H1 (cell line): ENCODE results near the gene CIPC. TPM values are rescaled to one million over a fixed set of nuclear protein-coding genes. Genes with fewer than 3 reads are reported as not detected.

Source experiments
- CTCF ChIA-PET: fragments of 300-600 bp; sonication (Branson Sonifier 250); formaldehyde crosslinking; loops from one replicate; lab custom pipeline; 2021; ENCODE audit not compliant: partially characterized antibody; lab: Charles Lee
- POLR2A ChIA-PET: fragments of 300-600 bp; sonication (Branson Sonifier 250); formaldehyde crosslinking; loops from one replicate; lab custom pipeline; 2021; ENCODE audit warnings: inconsistent platforms; ENCODE audit not compliant: partially characterized antibody; lab: Charles Lee
- DNase-seq, 2 experiments: peaks; one replicate each; pipeline versions ENCODE4 v3.0.0 to v3.0.0-alpha.2; 2010 to 2022; ENCODE audit warnings: low spot score in 2 of 2, low read depth in 1 of 2, mixed read lengths in 1 of 2
- FAIRE-seq: peaks from 2 replicates; lab custom pipeline; 2011; peaks lifted over from hg19 to GRCh38; lab: Jason Lieb, UNC
- H2AFZ ChIP-seq: 2 replicates; pipeline ENCODE4 v1.8.1; 2012; ENCODE audit warnings: low read length, inconsistent platforms
- H2AK5ac ChIP-seq: 2 replicates; pipeline ENCODE4 v1.6.1; 2013; ENCODE audit warnings: low read depth, low read length
- H2BK120ac ChIP-seq: replicated peaks from 2 replicates; pipeline ENCODE3; 2013; ENCODE audit warnings: low read depth, low read length, inconsistent platforms
- H2BK12ac ChIP-seq: 2 replicates; pipeline ENCODE4 v1.6.1; 2013; ENCODE audit warnings: low read depth, low read length
- H2BK15ac ChIP-seq: 2 replicates; pipeline ENCODE4 v1.6.1; 2013; ENCODE audit warnings: low read length
- H2BK20ac ChIP-seq: 2 replicates; pipeline ENCODE4 v1.6.1; 2013; ENCODE audit warnings: low read length
- H2BK5ac ChIP-seq: 2 replicates; pipeline ENCODE4 v1.6.1; 2013; ENCODE audit warnings: low read depth, low read length
- H3K14ac ChIP-seq: 2 replicates; pipeline ENCODE4 v1.6.1; 2013; ENCODE audit warnings: inconsistent platforms; ENCODE audit not compliant: insufficient read length
- H3K18ac ChIP-seq: 2 replicates; pipeline ENCODE4 v1.6.1; 2013; ENCODE audit warnings: low read length; ENCODE audit errors: extremely low read depth
- H3K23ac ChIP-seq: 2 replicates; pipeline ENCODE4 v1.6.1; 2013; ENCODE audit warnings: inconsistent platforms; ENCODE audit not compliant: insufficient read length
- H3K23me2 ChIP-seq: 2 replicates; pipeline ENCODE4 v1.6.1; 2013; ENCODE audit warnings: low read depth, low read length
- H3K27ac ChIP-seq: 2 replicates; pipeline ENCODE4 v1.6.1; 2011; ENCODE audit warnings: low read depth, low read length, inconsistent platforms
- H3K27me3 ChIP-seq, 4 experiments: replicated peaks in 1 of 4; 1 replicate in 1 of 4; 2 replicates in 3 of 4; pipeline versions ENCODE4 v1.6.1 to v1.8.1; 2011 to 2013; ENCODE audit warnings: low read length in 3 of 4, mild to moderate bottlenecking in 3 of 4, inconsistent platforms in 2 of 4, mixed read lengths in 2 of 4, moderate library complexity in 1 of 4; ENCODE audit not compliant: control insufficient read depth in 3 of 4, insufficient read depth in 3 of 4; ENCODE audit errors: extremely low read depth in 1 of 4
- H3K36me3 ChIP-seq, 4 experiments: 2 replicates each; pipeline versions ENCODE4 v1.6.1 to v1.8.1; 2011 to 2013; ENCODE audit warnings: mild to moderate bottlenecking in 4 of 4, low read length in 3 of 4, moderate library complexity in 2 of 4, control low read depth in 1 of 4, inconsistent platforms in 1 of 4; ENCODE audit not compliant: insufficient read depth in 4 of 4, control insufficient read depth in 2 of 4
- H3K4ac ChIP-seq: replicated peaks from 2 replicates; pipeline ENCODE3; 2013; ENCODE audit warnings: low read length, low read depth, mixed read lengths, inconsistent platforms; ENCODE audit not compliant: insufficient read length
- H3K4me1 ChIP-seq, 4 experiments: replicated peaks in 1 of 4; 1 replicate in 1 of 4; 2 replicates in 3 of 4; pipeline versions ENCODE4 v1.6.1 to v1.8.1; 2011 to 2013; ENCODE audit warnings: low read length in 3 of 4, inconsistent platforms in 2 of 4, mixed read lengths in 1 of 4; ENCODE audit not compliant: insufficient read depth in 4 of 4, control insufficient read depth in 3 of 4
- H3K4me2 ChIP-seq, 2 experiments: 2 replicates each; pipeline versions ENCODE4 v1.6.1 to v1.8.1; 2011 to 2013; ENCODE audit warnings: low read depth in 2 of 2, low read length in 2 of 2, control low read depth in 1 of 2, inconsistent platforms in 1 of 2, mild to moderate bottlenecking in 1 of 2; ENCODE audit not compliant: insufficient read depth in 1 of 2
- H3K4me3 ChIP-seq, 4 experiments: fragments of 200-600, 300-600 bp in 1 of 4; sonication (generic), shearing (Covaris generic), sonication (Bioruptor Twin) in 1 of 4; 2 replicates each; pipeline versions ENCODE4 v1.5.1 to v1.8.1; 2011 to 2016; ENCODE audit warnings: low read length in 4 of 4, low read depth in 3 of 4, control low read depth in 2 of 4, inconsistent platforms in 2 of 4, mild to moderate bottlenecking in 2 of 4, mixed read lengths in 1 of 4, moderate library complexity in 1 of 4; ENCODE audit not compliant: insufficient read depth in 2 of 4; ENCODE audit errors: extremely low read depth in 1 of 4
- H3K56ac ChIP-seq: replicated peaks from 2 replicates; pipeline ENCODE3; 2013; ENCODE audit warnings: low read depth, mild to moderate bottlenecking, mixed read lengths, low read length, inconsistent platforms; ENCODE audit not compliant: insufficient read length
- H3K79me1 ChIP-seq: 2 replicates; pipeline ENCODE4 v1.6.1; 2013; ENCODE audit warnings: low read depth, low read length, control low read depth
- H3K79me2 ChIP-seq, 2 experiments: 2 replicates each; pipeline versions ENCODE4 v1.6.1 to v1.8.1; 2012 to 2013; ENCODE audit warnings: low read length in 2 of 2, mild to moderate bottlenecking in 2 of 2, inconsistent platforms in 1 of 2; ENCODE audit not compliant: insufficient read depth in 2 of 2, control insufficient read depth in 1 of 2
- H3K9ac ChIP-seq, 4 experiments: replicated peaks in 1 of 4; 1 replicate in 1 of 4; 2 replicates in 3 of 4; pipeline versions ENCODE4 v1.6.1 to v1.8.1; 2011 to 2013; ENCODE audit warnings: low read depth in 3 of 4, low read length in 3 of 4, control low read depth in 2 of 4, mild to moderate bottlenecking in 2 of 4, moderate library complexity in 2 of 4, inconsistent platforms in 1 of 4; ENCODE audit errors: extremely low read depth in 1 of 4
- H3K9me3 ChIP-seq, 2 experiments: 2 replicates each; pipeline versions ENCODE4 v1.6.1 to v1.8.1; 2012 to 2013; ENCODE audit warnings: mild to moderate bottlenecking in 2 of 2, moderate library complexity in 2 of 2, control low read depth in 1 of 2, inconsistent platforms in 1 of 2, low read depth in 1 of 2, low read length in 1 of 2, mixed read lengths in 1 of 2; ENCODE audit not compliant: insufficient read depth in 2 of 2
- H4K20me1 ChIP-seq, 2 experiments: replicated peaks in 1 of 2; 2 replicates each; pipeline versions ENCODE3 to v1.8.1; 2011 to 2013; ENCODE audit warnings: inconsistent platforms in 2 of 2, low read length in 2 of 2, mild to moderate bottlenecking in 1 of 2; ENCODE audit not compliant: insufficient read depth in 2 of 2, control insufficient read depth in 1 of 2
- H4K5ac ChIP-seq: 2 replicates; pipeline ENCODE4 v1.6.1; 2013; ENCODE audit warnings: low read length, low read depth, mixed read lengths, inconsistent platforms; ENCODE audit not compliant: insufficient read length
- H4K8ac ChIP-seq: 2 replicates; pipeline ENCODE4 v1.8.0; 2013; ENCODE audit warnings: mild to moderate bottlenecking, moderate library complexity, low read length, inconsistent platforms; ENCODE audit not compliant: insufficient read depth; ENCODE audit errors: extremely low read depth
- H4K91ac ChIP-seq: replicated peaks from 2 replicates; pipeline ENCODE3; 2013; ENCODE audit warnings: low read length, mixed read lengths, inconsistent platforms; ENCODE audit not compliant: insufficient read length
- E2F6 ChIP-seq: IDR thresholded peaks from 2 replicates; pipeline ENCODE4 v1.6.1; 2012; ENCODE audit warnings: inconsistent platforms
- KDM4A ChIP-seq: IDR thresholded peaks from one replicate; pipeline ENCODE4 v1.7.1; 2012; ENCODE audit warnings: low read depth, mild to moderate bottlenecking, moderate library complexity, low read length, inconsistent platforms; ENCODE audit not compliant: severe bottlenecking
- SIN3A ChIP-seq, 2 experiments: IDR thresholded peaks in 1 of 2; conservative IDR thresholded peaks in 1 of 2; 2 replicates each; pipeline ENCODE4 v1.6.1; 2011 to 2012; ENCODE audit warnings: low read length in 2 of 2, improper control_type of control experiment in 1 of 2, low read depth in 1 of 2, mild to moderate bottlenecking in 1 of 2
- TAF1 ChIP-seq: IDR thresholded peaks from 2 replicates; pipeline ENCODE4 v1.6.1; 2011; ENCODE audit warnings: mild to moderate bottlenecking, low read depth, low read length
- ZNF274 ChIP-seq: IDR thresholded peaks from 2 replicates; pipeline ENCODE4 v1.7.0; 2012; ENCODE audit warnings: low read length, borderline replicate concordance; ENCODE audit errors: extremely low read depth
- WGBS, 2 experiments: shearing (Covaris generic) in 1 of 2; methylation state at CpG; one replicate each; pipeline versions ENCODE4 v1.1.6 to v1.1.7; 2013 to 2015; ENCODE audit warnings: low lambda C conversion rate in 2 of 2, mixed read lengths in 2 of 2, inconsistent platforms in 1 of 2, low coverage in 1 of 2, missing lambda C conversion rate in 1 of 2; ENCODE audit not compliant: insufficient replicate concordance in 2 of 2, insufficient coverage in 1 of 2, insufficient read length in 1 of 2; ENCODE audit errors: extremely low coverage in 1 of 2, missing lambda C conversion rate in 1 of 2; 5-methylcytosine and 5-hydroxymethylcytosine counted together
- polyA plus RNA-seq, 7 experiments: library from polyadenylated mRNA; depleted of rRNA in 3 of 7; stranded (reverse) in 5 of 7; unstranded in 2 of 7; fragments of >200 nt in 5 of 7; fragments of 200-250 nt in 2 of 7; gene quantifications; 1 replicate in 5 of 7; 2 replicates in 1 of 7; 4 replicates in 1 of 7; pipeline versions ENCODE4 v1.2.1 to v1.2.3, GENCODE V29; 2011 to 2013; ENCODE audit warnings: missing spikeins in 2 of 7, mixed read lengths in 2 of 7
- total RNA-seq: library from RNA; stranded (reverse); fragmentation: NEBNext Ultra II Directional; extraction: Animal tissue kit (Norgen Biotek cat#: 25700); gene quantifications from 2 replicates; pipeline ENCODE4 v1.2.1, GENCODE V29; 2021

The CIPC gene
- total and polyA plus RNA-seq, 2 of the 8 experiments (the other 6 are each of a cell fraction or from before 2014, with no cell fraction given) = 13.9 to 32.7 TPM

- peaks cover 8% of the 10 kb centered on the region for H3K23me2 ChIP-seq
- peak overlapping the region in 1 of 4 experiments; percentile 27; a peak in 5 of 7 replicates for H3K9ac ChIP-seq
- H3K4ac ChIP-seq = peak overlapping the region; percentile 13
- H2BK15ac ChIP-seq = no peak overlapping the region
- H4K20me1 ChIP-seq = no peaks in the 10 kb centered on the region
- H2BK12ac ChIP-seq = peak overlapping the region; percentile 17; the same call in 1 of the 2 replicates
- H3K4me1 ChIP-seq = peaks cover 20 to 34% (median 22%) of the 10 kb centered on the region in 4 experiments
- 60% methylated on average over 9 of the region's 9 CpGs; no CpG with 5 or more reads in 1 of the 2 experiments for WGBS, 2 experiments
- H2AK5ac ChIP-seq = no peak overlapping the region; the same call in 1 of the 2 replicates
- H3K79me2 ChIP-seq = no peaks in the 10 kb centered on the region
- H3K18ac ChIP-seq = peak overlapping the region; percentile 21; the same call in 1 of the 2 replicates
- H2BK20ac ChIP-seq = 0 out of 2 replicates have a peak overlapping the region, but pooled peaks have one; percentile 21
- CTCF ChIA-PET = interaction anchor here (0.6 to 56.8 kb wide), 9 partner anchors 12 to 246 kb away, joined by 3 to 1490 read pairs (median 4); partner anchors contain the start of genes CIPC and ZDHHC22
- H3K23ac ChIP-seq = no peak overlapping the region
- peaks cover 0 to 4% (median 2%) of the 10 kb centered on the region in 4 experiments; a peak in 2 of 8 replicates for H3K36me3 ChIP-seq
- H3K27ac ChIP-seq = no peak overlapping the region
- no peak overlapping the region for H3K14ac ChIP-seq
- DNase-seq (no peak), FAIRE-seq (no peak)
- H4K5ac ChIP-seq = no peak overlapping the region
- no peak overlapping the region for H2AFZ ChIP-seq
- H3K4me3 ChIP-seq = no peak overlapping the region
- no peaks in the 10 kb centered on the region for H3K79me1 ChIP-seq
- H3K27me3 ChIP-seq = peaks cover 0 to 2% (median 0%) of the 10 kb centered on the region in 4 experiments; a peak in 1 of 7 replicates
- TF ChIP-seq TAF1 = 0 out of 2 replicates have a peak, but pooled peaks have one; percentile 24
- 0 out of 4 replicates have a peak, but pooled peaks of 1 of the 2 experiments have one; percentile 24 for TF ChIP-seq SIN3A (conservative IDR thresholded peaks at IDR 0.05 in 1 of 2, IDR thresholded peaks at IDR 0.05 in 1 of 2; ENCODE audit: low read depth in 1 of 2, low read length in 2 of 2)
- no peak for TF ChIP-seq ZNF274
- TF ChIP-seq E2F6 = 0 out of 2 replicates have a peak, but pooled peaks have one; percentile 14
- TF ChIP-seq KDM4A = no peak
- TF ChIP-seq, all 59 proteins: peak for 3
- Histone ChIP-seq H4K8ac (no peak overlapping the region), H2BK5ac (peak overlapping the region; percentile 60; the same call in 1 of the 2 replicates), H3K56ac (no peak overlapping the region), H4K91ac (no peak overlapping the region), H3K4me2 (peak overlapping the region; percentile 3 to 35; a peak in 3 of 4 replicates), H2BK120ac (no peak overlapping the region), H3K9me3 (no peaks in the 10 kb centered on the region)
- POLR2A ChIA-PET = interaction anchor here (1.0 to 9.3 kb wide), 6 partner anchors 11 to 36 kb away, joined by 3 to 69 read pairs (median 4); partner anchors contain the start of gene ZDHHC22
These were observed 23.0 kb downstream of the CIPC start for GRCh38 chr14:77120771-77121743.
